K562 (cell line): ENCODE data around the gene NUP62. TPM values are rescaled to one million over a fixed set of nuclear protein-coding genes. Genes with fewer than 3 reads are reported as not detected.

Experiments
- AFF1 ChIP-seq, 2 experiments: fragments of 450-650 bp; IDR thresholded peaks; 2 replicates each; pipeline ENCODE4 v1.6.1; 2018; ENCODE audit warnings: mild to moderate bottlenecking in 2 of 2, low read depth in 1 of 2; ENCODE audit not compliant: partially characterized antibody in 2 of 2
- BACH1 ChIP-seq: fragments of 200-800 bp; sonication (Bioruptor generic); IDR thresholded peaks from 2 replicates; pipeline ENCODE4 v1.6.1; 2016; ENCODE audit warnings: missing genetic modification characterization, missing compliant biosample characterization
- CBX5 ChIP-seq: IDR thresholded peaks from 2 replicates; pipeline ENCODE4 v1.6.1; 2014; ENCODE audit warnings: low read depth, borderline replicate concordance
- E2F8 ChIP-seq: fragments of 450-650 bp; IDR thresholded peaks from 2 replicates; pipeline ENCODE4 v1.7.1; 2018; ENCODE audit warnings: mild to moderate bottlenecking, low read depth; ENCODE audit not compliant: partially characterized antibody
- HCFC1 ChIP-seq: IDR thresholded peaks from 2 replicates; pipeline ENCODE4 v1.6.1; 2012; ENCODE audit warnings: low read depth, low read length, improper control_type of control experiment
- MAFK ChIP-seq: IDR thresholded peaks from 2 replicates; pipeline ENCODE4 v1.6.1; 2011; ENCODE audit warnings: low read length, improper control_type of control experiment
- RBM17 ChIP-seq: fragments of 200-400 bp; formaldehyde crosslinking; IDR thresholded peaks from 2 replicates; pipeline ENCODE4 v1.6.1; 2017; ENCODE audit warnings: low read depth, mild to moderate bottlenecking, low read length, borderline replicate concordance
- ZNF407 ChIP-seq: fragments of 450-650 bp; IDR thresholded peaks from 2 replicates; pipeline ENCODE4 v1.6.1; 2016; ENCODE audit warnings: low read depth
- ZNF507 ChIP-seq: conservative IDR thresholded peaks from 2 replicates; pipeline ENCODE4 v1.6.1; 2017; ENCODE audit warnings: missing genetic modification characterization, missing compliant biosample characterization
- polyA plus RNA-seq, 8 experiments: library from polyadenylated mRNA; depleted of rRNA in 4 of 8; stranded (reverse) in 5 of 8; unstranded in 3 of 8; fragments of >200 nt; fragmentation: Nextera tagmentation in 2 of 8; fragmentation: Illumina TruSeq in 1 of 8; extraction: Ambion mirVana in 2 of 8; extraction: Trizol in 1 of 8; gene quantifications; 2 replicates each; pipeline versions ENCODE4 v1.2.1 to v1.2.3, GENCODE V29; 2011 to 2014; ENCODE audit warnings: inconsistent platforms in 1 of 8, missing spikeins in 1 of 8
- total RNA-seq, 7 experiments: library from RNA; depleted of rRNA in 6 of 7; stranded (reverse); fragments of >200 nt in 6 of 7; fragmentation: Illumina TruSeq in 2 of 7; extraction: Trizol in 2 of 7; gene quantifications; 2 replicates each; pipeline versions ENCODE4 v1.2.1 to v1.2.3, GENCODE V29; 2011 to 2021; ENCODE audit warnings: low replicate concordance in 1 of 7

NUP62 gene
- total and polyA plus RNA-seq, 9 of the 15 experiments (the other 6 are each of a cell fraction or from before 2014, with no cell fraction given) = 16.9 to 109 (median 66.0) TPM

- TF ChIP-seq ZNF507 (tag) (no peak), AFF1 (IDR thresholded peaks at IDR 0.05; ENCODE audit: low read depth in 1 of 2, partially characterized antibody in 2 of 2) (no peak), MAFK (no peak), RBM17 (no peak), ZNF407 (no peak), BACH1 (tag) (no peak), E2F8 (peak; percentile 71), CBX5 (no peak; the same call in 1 of the 2 replicates), HCFC1 (peak; percentile 58)
Observed at GRCh38 chr19:49869484-49870308, 59.6 kb downstream of the NUP62 start (continued).
